GM18907 (cell line): Measurements from ENCODE around the gene MAGIX.
A peak's percentile ranks its signal among the peaks of the same experiment; 100 is the strongest.
"Not testable (repeated sequence)": the region's sequence is repeated elsewhere in the genome, so short reads cannot be mapped to it uniquely, and the experiment has no call there.

Experiments
- ATAC-seq: cut with Tn5 transposase; IDR thresholded peaks from one replicate; pipeline ENCODE4 v1.9.1; 2021; ENCODE audit warnings: mild to moderate bottlenecking, moderate library complexity; ENCODE audit not compliant: unreplicated experiment

MAGIX gene

DNA sequence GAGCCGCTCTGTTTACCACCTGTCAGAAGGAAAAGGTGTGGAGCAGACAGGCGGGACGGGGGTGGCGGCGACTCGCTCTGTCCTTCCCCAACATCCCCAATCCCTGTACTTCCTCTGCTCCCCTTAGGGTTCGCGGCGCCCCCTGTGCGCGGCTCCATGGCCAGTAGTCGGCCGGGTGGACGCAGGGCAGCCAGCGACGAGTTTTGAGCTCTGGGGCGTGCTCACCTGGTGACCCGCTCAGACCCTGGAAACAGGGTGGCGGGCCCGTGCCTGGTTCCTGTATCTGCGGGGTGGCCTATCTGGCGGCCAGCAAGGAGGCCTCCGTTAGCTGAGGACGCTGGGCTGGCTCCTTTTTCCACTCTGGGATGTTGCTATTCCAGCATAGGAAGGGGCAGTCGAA lies 5.4 kb upstream of the MAGIX start:
- no peak for ATAC-seq

DNA sequence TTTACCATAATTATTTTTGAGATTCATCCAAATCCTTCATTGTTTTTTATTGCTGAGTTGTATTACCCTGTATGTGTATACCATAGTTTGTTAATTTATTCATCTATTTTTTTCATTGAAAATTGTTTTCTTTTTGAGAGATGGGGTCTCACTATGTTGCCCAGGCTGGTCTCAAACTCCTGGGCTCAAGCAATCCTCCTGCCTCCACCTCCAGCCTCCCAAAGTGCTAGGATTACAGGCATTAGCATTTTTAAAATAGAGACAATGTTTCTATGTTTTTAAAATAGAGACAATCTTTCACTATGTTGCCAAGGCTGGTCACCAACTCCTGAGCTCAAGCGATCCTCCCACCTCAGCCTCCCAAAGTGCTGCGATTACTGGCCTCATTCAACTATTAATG lies 1.6 kb upstream of the MAGIX start:
- ATAC-seq: no peak

DNA sequence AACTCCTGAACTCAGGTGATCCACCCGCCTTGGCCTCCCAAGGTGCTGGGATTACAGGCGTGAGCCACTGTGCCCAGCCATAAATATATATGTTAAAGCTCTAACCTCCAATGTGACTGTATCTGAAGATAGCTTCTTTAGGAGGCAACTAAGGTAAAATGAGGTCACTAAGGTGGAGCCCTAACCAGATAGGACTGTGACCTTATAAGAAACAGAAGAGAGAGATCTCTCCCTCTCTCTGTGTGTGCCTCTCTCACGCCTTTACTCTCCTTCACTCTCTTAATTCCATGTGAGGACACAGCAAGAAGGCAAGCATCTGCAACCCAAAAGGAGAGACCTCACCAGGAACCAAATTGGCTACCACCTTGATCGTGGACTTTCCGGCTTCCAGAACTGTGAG lies 926 bp upstream of the MAGIX start:
- no peak for ATAC-seq

DNA sequence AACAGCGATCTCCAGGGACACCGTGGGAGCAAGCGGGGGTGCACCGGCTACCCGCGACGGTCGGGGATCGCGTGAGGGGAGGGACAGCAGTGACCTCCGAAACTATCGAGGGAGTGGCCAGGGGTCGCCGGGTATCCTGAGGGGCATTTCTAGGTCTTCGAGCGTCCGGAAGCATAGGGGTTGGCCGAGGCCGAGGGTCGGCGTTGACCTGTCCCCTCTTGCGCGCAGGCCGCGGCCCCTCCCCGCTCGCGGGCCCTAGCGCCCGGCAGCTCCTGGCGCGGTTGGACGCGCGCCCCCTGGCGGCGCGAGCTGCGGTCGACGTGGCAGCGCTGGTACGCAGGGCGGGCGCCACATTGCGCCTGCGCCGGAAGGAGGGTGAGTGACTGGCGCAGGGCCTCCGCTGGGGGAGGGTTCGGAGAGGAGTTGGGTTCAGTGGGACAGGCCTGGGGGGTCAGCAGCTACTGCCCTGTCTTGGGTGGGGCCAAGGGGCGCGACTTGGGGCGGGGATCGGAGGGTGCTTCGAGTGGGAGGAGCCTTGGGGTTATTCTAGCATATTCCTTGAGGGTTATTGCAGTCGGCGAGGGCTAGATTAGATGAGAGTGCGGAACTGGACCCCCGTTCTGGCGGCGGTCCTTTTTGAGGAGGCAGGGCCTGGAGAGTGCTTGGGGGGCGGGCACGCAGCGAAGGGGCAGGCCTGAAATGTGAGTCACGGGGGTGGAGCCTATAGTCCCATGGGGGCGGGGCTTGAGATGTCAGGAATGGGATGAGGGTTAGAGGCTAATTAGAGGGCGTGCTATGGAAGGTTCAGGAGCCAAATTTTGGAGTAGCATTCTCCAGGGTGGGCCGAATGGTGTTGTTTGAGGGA lies 1.2 kb downstream of the MAGIX start:
- peak; percentile 38 for ATAC-seq

DNA sequence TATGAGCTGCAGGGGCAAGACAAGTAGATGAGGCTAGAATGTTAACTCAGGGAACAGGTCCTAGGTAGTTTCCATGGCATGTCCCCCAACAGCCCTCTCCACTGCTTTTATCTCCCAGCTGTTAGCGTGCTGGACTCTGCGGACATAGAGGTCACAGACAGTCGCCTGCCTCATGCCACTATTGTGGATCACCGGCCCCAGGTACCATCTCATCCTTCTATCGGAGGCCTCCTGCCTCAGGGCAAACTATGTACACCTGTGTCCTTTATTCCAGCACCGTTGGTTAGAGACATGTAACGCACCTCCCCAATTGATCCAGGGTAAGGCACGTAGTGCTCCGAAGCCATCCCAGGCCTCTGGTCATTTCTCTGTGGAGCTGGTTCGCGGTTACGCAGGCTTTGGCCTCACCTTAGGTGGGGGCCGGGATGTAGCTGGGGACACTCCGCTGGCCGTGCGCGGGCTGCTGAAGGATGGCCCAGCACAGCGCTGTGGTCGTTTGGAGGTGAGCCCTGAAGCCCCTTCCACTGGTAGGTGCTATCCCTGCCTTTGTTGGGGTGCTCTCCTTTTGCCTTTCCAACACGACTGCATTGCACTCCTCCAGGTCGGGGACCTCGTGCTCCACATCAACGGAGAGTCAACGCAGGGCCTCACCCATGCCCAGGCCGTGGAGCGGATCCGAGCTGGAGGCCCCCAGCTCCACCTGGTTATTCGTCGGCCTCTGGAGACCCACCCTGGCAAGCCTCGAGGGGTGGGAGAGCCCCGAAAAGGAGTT lies 2.2 kb downstream of the MAGIX start:
- no peak for ATAC-seq

DNA sequence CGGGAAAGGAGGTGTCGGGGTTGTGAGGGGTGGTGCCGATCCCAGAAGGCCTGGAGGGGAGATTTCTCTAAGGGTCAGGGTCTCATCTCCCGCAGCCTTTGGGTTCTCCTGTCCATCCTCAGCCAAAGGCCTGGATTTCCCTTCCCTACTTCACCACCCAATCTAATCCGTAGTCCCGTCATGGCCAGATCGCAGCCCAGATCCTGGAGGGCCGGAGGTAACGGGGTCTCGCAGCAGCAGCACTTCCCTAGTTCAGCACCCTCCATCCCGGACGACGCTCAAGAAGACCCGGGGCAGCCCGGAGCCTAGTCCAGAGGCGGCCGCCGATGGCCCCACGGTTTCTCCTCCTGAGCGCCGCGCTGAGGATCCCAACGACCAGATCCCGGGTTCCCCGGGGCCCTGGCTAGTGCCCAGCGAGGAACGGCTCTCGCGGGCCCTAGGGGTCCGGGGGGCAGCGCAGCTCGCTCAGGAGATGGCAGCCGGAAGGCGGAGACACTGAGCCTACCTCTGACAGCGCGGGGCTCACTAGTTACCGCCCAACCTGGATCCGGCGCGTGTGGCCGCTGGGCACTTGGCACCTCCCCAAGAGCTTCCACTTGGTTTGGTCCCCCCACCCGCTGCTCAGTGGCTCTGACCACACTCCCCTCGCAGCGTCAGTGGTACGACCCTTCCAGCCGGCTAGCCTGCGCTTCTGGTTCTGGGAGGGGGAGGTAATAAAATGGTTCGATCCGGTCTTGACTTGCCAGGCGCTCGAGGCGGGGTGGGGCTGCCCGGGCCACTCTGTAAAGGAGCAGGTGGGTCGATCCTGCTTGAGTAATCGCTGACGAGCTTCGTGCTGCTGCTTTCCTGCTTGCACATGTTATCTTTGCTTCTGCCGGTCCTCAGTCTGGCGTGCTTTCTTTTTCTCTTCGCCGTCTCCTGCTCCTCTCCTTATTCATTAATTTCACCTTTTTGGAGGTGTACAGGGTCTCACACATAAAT lies 3.6 kb downstream of the MAGIX start:
- ATAC-seq: peak; percentile 58

DNA sequence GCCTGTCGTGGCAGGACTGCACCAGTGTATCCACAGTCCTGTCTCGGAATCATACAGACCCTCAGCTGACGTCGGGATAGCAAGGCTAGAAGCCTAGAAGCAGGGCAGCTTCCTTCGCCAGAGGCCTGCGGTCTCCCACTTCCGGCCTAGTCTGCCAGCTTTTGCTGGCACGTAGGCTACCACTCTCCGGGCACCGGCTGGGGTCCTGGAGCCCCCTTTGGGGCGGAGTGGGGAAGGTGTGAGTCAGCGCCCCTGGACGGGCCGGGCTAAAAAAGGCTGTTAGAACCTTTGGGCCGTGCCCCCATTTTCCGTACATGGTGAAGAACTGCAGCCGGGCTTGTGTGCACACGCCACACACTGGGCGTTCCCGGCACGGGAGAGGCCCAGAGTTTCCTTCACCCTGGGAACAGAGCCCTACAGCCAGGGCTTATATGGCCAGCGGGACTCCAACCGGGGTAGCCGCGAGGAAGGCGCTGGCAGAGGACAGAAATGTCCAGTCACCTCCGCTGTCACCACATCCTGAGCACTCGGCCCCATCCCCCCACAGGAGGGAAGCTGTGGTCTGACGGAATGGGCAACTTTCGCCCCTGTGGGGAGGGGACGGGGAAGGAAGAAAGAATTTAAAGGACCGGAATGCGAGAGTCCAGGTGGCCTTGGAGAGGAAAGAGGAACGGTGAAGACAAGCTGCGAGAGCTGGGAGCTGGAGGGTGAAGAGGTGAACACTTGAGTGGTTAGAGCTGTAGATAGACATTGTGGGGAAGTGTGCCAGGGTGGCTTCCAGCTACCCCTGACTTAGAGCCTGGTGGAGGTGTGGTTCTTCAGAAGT lies 4.6 kb downstream of the MAGIX start:
- ATAC-seq: peak; percentile 35

DNA sequence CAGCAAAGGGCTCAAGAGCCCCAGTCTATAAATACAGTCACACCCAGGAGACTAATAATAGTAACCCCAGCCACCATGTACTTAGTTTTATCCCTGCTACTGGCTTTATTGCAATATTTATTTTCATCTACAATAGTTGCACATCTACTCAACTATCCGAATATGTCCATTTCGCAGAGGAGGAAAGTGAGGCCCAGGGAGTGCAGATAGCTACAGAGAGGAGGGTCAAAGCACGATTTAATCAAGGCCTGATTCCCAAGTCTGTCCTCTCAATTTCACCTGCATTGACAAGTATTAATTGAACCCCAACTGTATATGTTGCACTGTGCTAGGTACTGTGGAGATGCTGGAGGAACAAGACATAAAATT lies 5.2 kb downstream of the MAGIX start:
- ATAC-seq: no peak

DNA sequence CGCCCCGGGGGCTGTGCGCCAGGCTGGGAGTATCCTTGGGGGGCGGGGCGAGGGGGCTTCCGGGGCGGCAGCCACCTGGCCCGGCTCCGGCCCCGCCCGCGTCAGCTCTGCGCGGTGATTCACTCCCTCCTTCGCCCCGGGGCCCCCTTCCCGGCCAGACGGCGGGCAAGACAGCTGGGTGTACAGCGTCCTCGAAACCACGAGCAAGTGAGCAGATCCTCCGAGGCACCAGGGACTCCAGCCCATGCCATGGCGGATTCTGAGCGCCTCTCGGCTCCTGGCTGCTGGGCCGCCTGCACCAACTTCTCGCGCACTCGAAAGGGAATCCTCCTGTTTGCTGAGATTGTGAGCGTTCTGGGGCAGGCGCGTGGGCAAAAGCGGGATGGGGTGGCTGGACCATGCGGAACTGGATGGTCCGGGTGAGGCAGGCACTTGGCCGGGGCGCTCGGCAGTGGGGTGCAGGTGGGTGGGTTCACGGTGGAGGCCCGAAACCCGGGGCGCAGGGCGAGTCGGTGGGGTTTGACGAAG lies 9.3 kb downstream of the MAGIX start, which contains the start of gene PLP2:
TSS of gene PLP2 (plus strand) at position 147 of the 528 bp plus-strand sequence. CDS start at position 250, 103 bp downstream.
- ATAC-seq: peak; percentile 34

DNA sequence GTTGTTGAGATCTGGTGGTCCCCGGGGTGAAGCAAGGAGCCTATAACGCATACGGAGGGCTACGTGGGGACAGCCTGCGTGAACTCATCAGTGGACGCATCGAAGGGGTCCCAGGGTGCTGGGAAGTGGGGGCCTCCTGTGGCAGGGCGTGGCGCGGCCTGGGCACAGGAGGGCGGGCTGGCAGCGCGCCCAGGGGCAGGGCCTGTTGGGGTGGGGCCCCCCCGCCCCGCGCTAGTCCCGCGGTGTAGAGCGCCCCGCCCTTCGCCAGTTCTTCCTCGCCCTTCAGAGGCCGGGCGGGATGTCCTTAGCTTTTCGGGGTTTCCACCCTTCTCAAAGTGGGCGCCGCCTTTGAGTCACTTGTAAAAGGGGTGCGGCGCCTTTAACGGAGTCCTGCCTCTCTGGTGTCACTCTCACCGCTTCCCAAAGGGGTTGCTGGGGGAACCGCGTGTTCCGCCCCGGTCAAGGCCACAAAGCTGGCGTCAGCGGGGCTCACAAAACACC lies 9.8 kb downstream of the MAGIX start:
- peak; percentile 72 for ATAC-seq

DNA sequence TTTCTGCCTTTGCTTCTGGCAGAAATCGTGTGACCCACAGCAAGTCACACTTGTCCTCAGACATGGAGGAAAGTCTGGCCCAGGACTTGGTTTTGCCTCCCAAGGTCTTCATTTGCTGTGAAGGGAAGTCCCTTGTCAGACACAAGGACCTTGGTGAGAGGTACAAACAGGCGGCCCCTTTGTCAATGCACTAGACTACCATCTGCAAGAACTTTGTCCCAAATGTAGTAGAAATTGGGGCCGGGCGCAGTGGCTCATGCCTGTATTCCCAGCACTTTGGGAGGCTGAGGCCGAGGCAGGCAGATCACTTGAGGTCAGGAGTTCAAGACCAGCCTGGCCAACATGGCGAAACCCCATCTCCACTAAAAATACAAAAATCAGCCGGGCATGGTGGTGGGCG lies 11.0 kb downstream of the MAGIX start:
- ATAC-seq: not testable (repeated sequence)

DNA sequence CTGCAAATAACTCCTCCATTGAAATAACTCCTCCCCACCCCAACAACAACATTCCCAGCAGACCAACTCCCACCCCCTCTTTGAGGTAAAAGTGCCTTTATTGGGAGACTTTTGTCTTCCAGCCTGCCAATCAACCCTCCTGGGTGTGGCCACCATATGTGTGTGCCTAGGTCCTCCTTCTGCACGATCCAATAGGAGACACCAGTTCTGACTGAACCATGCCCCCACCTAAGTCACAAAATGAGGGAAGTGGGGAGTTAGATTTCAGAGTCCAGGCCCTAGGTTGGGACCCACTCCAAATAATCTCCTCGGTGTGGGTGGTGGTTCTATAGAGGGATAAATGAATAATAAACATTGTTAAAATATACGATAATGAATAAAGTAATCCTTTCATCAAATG lies 12.2 kb downstream of the MAGIX start:
- ATAC-seq: no peak

DNA sequence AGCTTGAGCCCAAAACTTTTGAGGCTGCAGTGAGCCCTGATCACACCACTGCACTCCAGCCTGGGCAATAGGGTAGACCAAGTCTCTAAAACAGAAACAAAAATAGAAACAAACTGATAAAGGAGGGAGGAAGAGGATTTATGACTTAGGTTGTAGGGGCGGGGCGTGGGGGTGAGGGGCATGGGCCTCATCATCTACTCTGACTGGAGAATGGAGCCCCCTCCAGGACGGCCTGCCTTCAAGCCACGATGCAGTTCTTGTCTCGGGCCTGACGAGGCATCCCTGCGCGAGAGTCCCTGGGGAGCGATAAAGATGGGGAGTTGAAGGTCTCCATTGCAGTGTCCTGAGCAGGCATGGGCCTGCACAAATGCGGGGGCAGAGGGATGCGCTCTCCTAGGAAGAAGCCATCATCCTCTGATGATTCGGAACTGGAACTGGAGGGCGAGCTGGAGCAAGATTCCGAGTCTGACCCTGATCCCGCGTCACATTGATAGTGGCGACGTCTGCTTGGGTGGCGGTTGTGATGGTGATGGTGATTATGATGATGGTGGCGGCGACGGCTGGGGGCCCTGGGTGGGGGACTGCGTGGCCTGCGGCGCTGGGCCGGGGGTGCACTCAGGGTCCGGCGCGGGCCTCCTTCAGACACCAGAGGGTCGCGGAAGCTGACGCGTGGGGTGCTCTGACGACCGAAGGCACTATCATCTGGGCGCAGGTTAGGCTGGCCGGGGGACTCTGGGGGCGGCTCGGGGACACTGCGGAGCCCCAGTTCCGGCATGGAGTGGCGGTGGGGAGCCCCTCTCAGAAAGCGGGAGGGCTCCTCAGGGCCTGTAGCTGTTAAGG lies 13.1 kb downstream of the MAGIX start:
- no peak for ATAC-seq

DNA sequence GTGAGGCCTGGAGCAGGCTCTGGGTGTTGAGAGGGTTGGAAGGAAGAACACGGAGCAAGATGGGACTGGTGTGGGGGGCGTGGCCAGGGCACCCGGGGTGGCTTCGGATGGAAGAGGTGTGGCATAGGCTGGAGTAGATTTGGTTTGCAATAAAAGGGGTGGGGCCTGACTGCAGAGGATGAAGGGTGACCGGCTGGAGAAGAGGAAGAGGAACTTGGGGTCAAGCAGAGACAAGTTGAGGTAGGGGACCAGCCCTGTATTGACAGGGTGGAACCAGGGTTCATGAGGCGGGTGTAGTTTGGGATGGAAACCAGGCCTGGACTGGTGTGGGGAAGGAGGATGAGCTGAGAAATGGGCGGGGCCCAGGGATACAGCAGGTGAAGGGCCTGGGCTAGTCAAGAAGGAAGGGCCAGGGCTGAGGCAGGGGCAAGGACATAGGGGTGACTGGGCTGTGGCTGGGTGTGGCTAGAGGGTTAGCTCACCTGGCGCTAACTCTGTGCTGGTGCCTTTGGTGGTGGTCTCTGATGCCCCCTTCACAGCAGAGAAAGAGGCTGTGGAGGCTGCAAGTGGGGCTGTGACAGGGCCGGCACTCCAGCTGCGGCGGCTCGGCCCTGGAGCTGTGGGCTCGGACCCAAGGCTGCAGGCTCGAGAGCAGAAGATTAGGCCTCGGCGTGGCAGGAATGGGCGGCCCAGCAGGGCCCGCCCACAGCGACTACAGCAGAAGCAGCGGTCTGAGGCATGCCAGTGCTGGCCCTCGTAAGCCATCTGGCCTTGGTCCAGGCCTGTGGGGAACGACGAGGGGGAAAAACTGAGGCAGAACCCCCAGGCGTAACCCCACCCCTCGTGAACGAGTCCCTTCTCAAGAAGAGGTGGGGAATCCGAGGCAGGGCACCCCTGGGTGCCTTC lies 14.1 kb downstream of the MAGIX start:
- ATAC-seq: no peak

DNA sequence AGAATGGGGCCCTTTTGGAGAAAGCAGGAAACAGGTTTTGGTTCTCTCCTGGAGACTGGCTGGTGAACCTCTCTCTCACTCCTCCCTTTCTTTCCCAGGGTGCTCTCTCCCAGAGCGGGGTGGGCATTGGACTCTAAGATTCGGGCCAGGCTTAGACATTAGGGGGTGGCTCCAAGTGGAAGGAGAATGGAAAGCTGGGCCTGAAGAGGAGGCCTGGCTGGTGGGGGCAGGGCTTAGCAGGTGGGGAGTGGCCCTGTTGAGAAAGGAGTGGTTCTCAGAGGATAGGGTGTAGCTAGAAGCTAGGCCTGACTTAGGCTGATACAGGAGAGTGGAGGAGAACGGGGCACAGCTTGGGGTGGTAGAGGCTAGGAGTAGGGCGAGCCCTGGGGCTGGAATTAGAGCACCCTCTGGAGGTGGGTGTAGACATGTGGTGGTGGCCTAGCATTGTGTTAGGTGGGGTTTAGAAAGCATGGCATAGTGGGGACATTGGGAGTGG lies 14.8 kb downstream of the MAGIX start:
- ATAC-seq: no peak

DNA sequence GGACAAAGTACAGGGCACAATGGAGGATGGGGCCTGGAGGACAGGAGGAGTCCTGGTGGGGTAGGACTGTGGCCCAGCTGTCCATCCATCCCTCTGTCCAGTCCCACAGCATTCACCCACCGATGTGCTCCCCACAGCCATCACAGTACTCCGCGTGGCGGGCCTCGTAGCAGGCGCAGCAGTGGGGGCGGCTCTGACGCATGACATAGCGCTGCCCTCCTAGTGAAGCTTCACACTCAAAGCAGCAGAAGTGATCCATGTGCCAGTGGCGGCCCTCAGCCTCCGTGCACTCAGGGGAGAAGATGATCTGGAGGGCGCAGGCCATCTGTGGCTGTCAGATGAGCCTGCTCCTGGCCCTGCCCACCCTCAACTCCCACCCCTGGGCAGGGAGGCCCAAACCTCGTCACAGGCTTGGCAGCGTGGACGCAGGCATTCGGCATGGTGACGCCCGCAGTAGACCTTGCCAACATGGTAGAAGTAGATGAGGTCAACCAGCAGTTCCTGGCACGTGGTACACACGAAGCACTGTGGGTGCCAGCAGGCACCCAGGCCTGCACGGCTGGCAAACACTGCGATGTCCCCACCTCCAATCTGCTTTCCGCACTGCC lies 15.4 kb downstream of the MAGIX start:
- no peak for ATAC-seq

DNA sequence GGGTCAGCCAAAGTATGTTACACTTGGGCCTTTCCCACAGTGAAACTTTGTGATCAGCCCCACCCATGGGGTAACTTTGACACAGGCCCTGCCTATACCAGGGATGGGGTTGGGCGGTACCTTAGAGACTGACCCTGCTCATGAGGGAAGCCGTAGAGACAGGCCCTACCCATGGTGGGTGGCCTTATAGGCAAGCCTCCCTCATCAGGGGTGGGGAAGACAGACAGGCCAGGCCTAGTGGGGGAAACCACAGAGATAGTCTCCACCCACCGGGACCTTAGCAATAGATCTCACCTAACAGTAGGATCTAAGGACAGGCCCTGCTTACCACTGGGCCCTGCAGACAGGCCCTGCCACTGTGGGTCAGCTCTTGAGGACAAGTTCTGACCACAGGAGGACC lies 16.0 kb downstream of the MAGIX start:
- ATAC-seq: no peak
